ENCODE data around the gene PRSS50. TPM values are rescaled to one million over a fixed set of nuclear protein-coding genes. Genes with fewer than 3 reads are reported as not detected.

Gene PRSS50
- total RNA-seq, 1 donor from 2014 or later, result not detected

DNA sequence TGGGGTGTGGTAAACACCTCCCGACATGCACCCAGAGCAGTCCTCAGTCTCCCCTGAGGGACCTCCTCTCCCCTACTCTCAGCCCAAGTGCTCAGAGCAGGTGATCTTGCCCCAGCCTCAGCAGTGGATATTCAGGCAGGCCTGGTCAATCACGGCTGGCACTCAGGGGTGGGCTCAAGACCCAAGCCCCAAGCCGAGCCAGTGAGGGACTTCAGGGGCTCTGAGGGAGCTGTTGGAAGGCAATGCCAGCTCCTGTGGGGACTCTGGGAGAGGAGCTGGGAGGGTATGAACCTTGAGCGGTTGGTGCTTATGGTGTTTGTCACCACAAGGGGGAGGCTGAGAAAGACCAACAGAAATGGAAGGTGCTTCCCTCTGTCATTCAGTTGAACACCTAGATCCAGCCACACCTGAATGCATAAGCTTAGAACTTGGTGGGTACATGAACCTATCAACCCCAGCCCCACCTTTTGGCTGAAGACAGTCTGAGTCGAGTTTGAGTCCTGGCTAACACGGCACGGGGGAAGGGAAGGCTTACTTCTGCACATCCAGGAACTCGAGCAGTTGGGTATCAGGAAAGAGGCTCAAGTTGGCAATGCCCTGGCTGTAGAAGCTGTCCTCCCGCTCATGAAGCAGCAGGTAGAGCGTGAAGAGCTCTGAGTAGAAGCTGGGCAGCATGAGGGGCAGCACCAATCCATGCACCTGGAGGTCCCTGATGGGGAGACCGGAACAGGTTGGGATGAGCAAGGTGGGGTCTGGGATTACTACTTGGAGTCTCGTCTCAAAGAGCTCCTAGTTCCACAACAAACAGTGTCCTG, 43.4 kb downstream of the PRSS50 start:
- intact Hi-C loops (cut with micrococcal nuclease), result no loop called here
- Mint-ChIP-seq H3K4me1 (ENCODE audit: low read depth) (no peaks in the 10 kb centered on the region), H3K27me3 (ENCODE audit: low read depth) (no peaks in the 10 kb centered on the region), H3K36me3 (ENCODE audit: low read depth) (no peaks in the 10 kb centered on the region), H3K4me3 (ENCODE audit: low read depth) (no peak overlapping the region), H3K27ac (no peak overlapping the region), H3K9me3 (no peaks in the 10 kb centered on the region)
- DNase-seq (ENCODE audit: low spot score), result no peak

DNA sequence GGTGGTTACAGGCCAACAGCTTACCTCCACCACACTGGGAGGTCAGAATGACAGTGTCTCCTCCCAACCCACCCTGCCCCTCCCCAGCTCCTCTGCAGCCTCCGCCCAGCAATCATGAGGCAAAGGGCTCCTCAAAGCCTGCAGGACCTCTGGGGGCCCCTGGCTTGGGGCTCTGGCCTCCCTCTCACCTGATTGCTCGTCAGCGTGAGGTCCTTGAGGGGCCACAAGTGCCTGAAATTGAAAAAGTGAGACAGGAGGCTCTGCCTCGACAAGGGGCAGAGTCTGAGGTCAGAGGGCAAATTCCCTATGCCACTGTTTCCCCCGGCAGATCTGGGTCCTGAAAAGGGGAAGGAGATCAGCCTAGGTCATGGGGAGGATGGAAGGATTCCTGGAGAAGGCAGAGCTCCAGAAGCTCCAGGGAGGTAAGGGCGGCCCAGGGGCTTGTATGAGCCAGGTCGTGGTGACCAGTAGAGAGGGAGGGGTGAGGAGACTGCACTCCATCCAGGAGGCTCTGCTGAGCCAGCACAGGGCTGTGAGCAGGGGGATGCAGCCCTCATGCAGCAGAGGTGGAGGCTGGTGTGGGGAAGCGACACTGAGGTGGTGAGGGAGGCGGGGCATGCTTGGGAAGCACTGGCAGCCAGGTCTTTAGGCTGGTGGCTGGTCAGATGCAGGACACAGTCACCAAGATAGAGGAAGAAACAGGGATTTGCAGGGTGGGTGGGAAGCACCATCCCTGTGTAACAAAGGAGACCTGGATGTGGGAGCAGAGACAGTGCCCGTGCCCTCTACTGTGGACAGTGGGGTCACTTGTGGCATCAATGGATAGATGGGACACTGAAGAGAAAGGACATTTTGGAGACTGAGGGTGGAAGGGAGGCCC, 44.3 kb downstream of the PRSS50 start:
- Mint-ChIP-seq H3K27ac (no peak overlapping the region), H3K4me3 (ENCODE audit: low read depth) (no peak overlapping the region), H3K4me1 (ENCODE audit: low read depth) (no peaks in the 10 kb centered on the region), H3K36me3 (ENCODE audit: low read depth) (no peaks in the 10 kb centered on the region), H3K27me3 (ENCODE audit: low read depth) (no peaks in the 10 kb centered on the region), H3K9me3 (no peaks in the 10 kb centered on the region)
- intact Hi-C loops (cut with micrococcal nuclease), result no loop called here
- no peak for DNase-seq (ENCODE audit: low spot score)

DNA sequence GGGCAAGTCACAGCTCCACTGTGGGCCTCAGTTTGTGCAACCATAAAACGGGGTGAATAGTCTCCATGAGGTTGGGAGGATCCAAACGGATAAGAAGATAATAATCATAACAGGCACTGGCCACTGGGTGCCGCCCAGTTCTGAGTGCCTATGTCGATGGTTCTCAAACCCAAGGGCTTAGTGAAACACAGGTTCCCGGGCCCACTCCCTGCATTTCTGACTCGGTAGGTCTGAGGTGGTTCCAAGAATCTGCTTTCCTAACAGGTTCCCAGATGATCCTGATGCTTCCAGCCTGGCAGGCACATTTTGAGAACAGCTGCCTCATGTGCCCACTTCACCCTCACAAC, 45.3 kb downstream of the PRSS50 start:
- DNase-seq (ENCODE audit: low spot score), result no peak
- Mint-ChIP-seq H3K27ac (no peak overlapping the region), H3K4me1 (ENCODE audit: low read depth) (no peaks in the 10 kb centered on the region), H3K4me3 (ENCODE audit: low read depth) (no peak overlapping the region), H3K27me3 (ENCODE audit: low read depth) (no peaks in the 10 kb centered on the region), H3K36me3 (ENCODE audit: low read depth) (no peaks in the 10 kb centered on the region), H3K9me3 (no peaks in the 10 kb centered on the region)
- intact Hi-C loops (cut with micrococcal nuclease), result no loop called here

DNA sequence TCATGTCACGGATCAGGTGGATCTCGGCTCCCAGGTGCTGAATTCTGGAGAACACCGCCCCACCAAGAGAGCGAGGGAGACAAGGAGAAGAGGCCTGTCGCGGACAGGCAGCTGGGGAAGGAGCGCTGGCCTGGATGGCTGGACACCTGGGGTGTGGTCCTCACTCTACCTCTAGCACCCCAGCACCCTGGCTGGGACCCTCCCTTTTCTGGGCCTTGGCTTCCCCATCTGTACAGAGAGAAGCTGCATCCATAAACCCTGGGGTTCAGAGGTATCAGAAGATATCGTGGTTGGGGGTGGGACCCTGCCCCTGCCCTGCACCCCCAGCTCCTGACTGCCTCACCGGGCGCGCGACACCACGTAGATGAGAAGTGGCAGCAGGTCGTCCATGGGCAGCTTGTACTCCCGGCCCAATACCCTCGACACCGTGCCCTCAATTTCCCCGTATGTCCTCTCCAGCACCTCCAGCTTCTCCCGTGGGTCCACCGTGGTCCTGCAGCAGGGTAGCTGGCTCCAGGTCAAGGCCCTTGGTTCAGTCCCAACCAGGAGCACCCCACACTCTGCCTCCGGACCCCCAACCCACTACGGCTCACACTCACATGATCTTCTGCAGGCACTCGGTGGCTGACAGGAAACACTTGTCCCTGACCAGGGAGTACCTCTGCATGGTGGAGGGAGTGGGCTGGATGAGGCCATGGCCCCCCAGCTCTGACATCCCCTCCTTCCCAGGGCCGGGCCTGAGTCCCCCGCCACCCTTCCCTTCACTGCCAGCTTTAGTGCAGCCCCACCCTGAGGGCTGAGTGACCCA, 45.9 kb downstream of the PRSS50 start:
- Mint-ChIP-seq H3K27ac (no peak overlapping the region), H3K4me3 (ENCODE audit: low read depth) (no peak overlapping the region)

DNA sequence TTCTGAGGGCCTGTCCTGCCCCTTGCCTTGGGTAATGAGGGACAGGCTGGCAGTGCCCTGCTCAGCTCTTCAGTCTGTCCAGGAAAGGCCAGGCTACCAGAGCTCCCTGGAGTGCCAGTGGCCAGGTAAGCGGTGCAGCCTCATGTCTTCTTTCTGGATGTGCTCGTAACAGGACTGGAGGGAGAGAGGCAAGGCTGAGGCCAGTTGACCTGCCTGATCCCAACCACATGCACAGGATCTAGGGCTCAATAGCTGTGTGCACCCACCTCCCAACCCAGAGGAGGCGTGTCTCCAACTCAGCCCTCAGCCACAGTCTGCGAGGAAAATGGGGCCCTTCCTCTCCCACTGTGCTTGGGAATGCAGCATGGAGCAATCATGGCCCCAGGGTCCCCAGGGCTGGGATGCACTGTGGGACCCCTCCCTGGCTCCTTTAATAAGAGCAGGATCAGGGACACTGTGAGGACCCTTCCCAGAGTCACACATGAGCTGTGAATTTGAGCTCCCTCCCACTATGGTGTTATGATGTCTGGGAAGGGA, 46.7 kb downstream of the PRSS50 start:
- no peak overlapping the region for H3K27ac Mint-ChIP-seq
- H3K9me3 Mint-ChIP-seq, result no peaks in the 10 kb centered on the region
- no peaks in the 10 kb centered on the region for H3K36me3 Mint-ChIP-seq (ENCODE audit: low read depth)
- H3K4me1 Mint-ChIP-seq (ENCODE audit: low read depth), result no peaks in the 10 kb centered on the region
- no peak overlapping the region for H3K4me3 Mint-ChIP-seq (ENCODE audit: low read depth)
- DNase-seq (ENCODE audit: low spot score), result no peak
- H3K27me3 Mint-ChIP-seq (ENCODE audit: low read depth), result no peaks in the 10 kb centered on the region
- intact Hi-C loops (cut with micrococcal nuclease), result no loop called here

More for the DNA sequence above, 45.9 kb downstream of the PRSS50 start:
- Mint-ChIP-seq H3K27me3 (ENCODE audit: low read depth) (no peaks in the 10 kb centered on the region), H3K4me1 (ENCODE audit: low read depth) (no peaks in the 10 kb centered on the region), H3K36me3 (ENCODE audit: low read depth) (no peaks in the 10 kb centered on the region), H3K9me3 (no peaks in the 10 kb centered on the region)
- no peak for DNase-seq (ENCODE audit: low spot score)
- intact Hi-C loops (cut with micrococcal nuclease), result no loop called here

DNA sequence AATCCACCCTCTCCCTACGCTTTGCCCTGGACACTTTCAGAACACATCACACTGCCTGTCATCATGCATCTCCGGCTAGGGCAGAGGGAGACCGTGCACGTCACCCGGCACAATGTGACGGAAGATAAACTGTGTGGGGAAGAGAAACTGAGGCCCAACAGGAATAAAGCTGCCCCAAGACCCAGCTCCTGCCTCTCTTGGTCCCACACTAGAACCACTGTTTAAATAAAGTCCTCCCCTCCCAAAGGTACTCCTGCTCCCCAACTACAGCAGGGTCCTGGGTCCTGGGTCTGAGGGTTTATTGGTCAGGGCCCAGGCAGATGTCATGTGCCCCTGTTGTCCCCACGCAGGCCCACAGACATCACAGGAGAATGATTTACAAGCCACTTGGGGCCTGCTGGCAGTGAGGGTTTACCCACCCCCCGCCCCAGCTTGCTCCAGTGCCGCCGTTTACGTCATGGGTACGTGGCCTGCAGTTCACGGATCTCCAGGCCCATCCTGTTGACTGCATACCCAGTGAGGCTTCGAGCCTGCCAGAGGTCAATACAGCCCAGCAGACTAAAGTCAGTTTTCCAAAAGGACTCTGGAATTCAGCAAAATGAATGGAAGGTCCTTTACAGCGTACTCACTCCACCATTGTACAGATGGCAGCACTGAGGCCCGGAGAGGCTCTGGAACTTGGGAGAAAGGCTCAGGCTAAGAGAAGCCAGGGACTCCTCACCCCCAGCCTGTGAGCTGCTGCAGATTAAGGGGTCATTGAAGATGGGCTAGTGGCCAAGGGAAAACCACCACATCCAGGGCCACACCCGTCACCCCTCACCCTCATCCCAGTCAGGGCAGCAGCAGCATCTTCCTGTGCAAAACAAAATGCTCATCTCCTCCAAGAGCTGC, 47.4 kb downstream of the PRSS50 start:
- H3K27ac Mint-ChIP-seq, result no peak overlapping the region
- no peak overlapping the region for H3K4me3 Mint-ChIP-seq (ENCODE audit: low read depth)
- H3K9me3 Mint-ChIP-seq, result no peaks in the 10 kb centered on the region
- H3K4me1 Mint-ChIP-seq (ENCODE audit: low read depth), result no peaks in the 10 kb centered on the region
- H3K27me3 Mint-ChIP-seq (ENCODE audit: low read depth), result no peaks in the 10 kb centered on the region
- no peaks in the 10 kb centered on the region for H3K36me3 Mint-ChIP-seq (ENCODE audit: low read depth)
- no peak for DNase-seq (ENCODE audit: low spot score)
- intact Hi-C loops (cut with micrococcal nuclease), result no loop called here

DNA sequence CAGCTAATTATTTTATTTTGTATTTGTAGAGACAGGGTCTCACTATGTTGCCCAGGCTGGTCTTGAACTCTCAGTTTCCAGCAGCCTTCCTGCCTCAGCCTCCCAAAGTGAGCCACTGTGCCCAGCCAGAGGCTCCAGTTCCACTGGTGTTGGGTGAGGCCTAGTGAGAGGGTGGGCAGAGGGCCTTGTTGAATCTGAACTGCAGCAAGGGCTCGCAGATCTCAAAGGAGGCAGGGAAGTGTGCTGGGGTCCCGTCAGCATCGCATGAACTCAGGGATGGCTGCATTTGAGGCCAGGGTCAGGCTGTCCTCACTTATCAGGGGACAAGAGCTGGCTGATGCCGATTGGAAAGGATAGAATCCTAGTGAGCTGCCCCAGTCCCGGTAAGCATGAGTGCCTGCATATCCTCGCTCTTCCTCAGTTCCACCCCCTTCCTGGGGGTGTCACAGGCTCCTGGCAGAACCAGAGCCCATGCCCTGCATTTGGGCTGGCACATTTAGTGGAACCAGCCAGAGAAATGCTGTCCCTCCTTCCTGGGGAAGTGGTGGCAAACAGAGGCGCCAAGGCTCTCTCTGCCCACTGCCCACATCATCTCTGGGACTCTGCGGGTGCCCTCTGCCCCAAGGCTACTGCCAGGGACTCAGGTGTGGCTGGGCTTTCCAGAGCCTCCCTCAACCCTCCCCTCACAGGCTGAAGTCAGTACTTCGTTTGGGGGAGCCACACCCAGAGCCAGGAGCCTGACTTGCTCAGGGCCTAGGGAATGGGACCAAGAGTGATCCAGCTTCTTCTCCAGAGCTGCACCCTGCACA, 48.3 kb downstream of the PRSS50 start:
- no peaks in the 10 kb centered on the region for H3K4me1 Mint-ChIP-seq (ENCODE audit: low read depth)
- H3K27me3 Mint-ChIP-seq (ENCODE audit: low read depth), result no peaks in the 10 kb centered on the region
- no peaks in the 10 kb centered on the region for H3K36me3 Mint-ChIP-seq (ENCODE audit: low read depth)
- no peaks in the 10 kb centered on the region for H3K9me3 Mint-ChIP-seq
- H3K4me3 Mint-ChIP-seq (ENCODE audit: low read depth), result no peak overlapping the region
- intact Hi-C loops (cut with micrococcal nuclease), result no loop called here
- H3K27ac Mint-ChIP-seq, result no peak overlapping the region
- DNase-seq (ENCODE audit: low spot score), result no peak

DNA sequence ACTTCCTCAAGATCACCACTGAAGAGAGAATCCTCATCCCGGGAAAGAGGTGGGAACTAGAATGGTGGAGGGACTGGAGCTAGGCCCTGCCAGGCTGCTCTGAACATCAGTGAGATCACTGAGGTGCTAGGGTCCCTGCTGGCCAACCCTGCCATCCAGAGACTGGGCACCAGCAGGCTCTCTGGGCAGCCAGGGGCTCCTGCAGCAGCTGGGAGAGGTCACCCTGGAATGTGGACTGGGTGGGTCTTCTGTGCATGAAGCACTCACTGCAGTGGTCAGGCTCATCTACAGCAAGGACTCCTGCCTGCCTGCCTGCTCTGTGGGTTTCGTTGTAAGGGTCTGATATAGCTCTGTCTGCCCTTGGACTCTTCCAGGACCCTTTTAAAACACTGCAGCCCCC, 49.1 kb downstream of the PRSS50 start:
- no peaks in the 10 kb centered on the region for H3K9me3 Mint-ChIP-seq
- intact Hi-C loops (cut with micrococcal nuclease), result no loop called here
- H3K27me3 Mint-ChIP-seq (ENCODE audit: low read depth), result no peaks in the 10 kb centered on the region
- DNase-seq (ENCODE audit: low spot score), result no peak
- no peak overlapping the region for H3K27ac Mint-ChIP-seq
- H3K36me3 Mint-ChIP-seq (ENCODE audit: low read depth), result no peaks in the 10 kb centered on the region
- no peaks in the 10 kb centered on the region for H3K4me1 Mint-ChIP-seq (ENCODE audit: low read depth)
- H3K4me3 Mint-ChIP-seq (ENCODE audit: low read depth), result no peak overlapping the region

DNA sequence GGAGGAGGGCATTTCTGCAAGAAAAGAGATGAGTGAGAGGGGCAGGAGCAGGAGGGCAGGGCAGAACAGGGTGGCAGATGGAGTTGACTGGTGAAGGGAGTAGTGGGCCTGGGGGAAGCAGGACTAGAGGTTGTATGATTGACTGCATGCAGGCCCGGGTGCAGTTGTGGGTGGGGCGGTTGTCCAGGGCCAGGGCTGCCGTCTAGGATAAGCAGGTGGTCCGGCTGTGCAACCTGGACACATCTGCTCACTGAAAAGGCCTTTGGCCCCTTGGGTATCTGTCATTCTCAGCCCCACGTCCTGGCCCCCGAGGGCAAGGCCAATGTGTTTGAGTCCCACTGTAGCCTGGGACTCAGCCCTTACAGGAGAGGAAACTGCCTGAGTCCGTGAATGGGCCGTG, 49.6 kb downstream of the PRSS50 start:
- no peaks in the 10 kb centered on the region for H3K27me3 Mint-ChIP-seq (ENCODE audit: low read depth)
- H3K27ac Mint-ChIP-seq, result no peak overlapping the region
- no peak overlapping the region for H3K4me3 Mint-ChIP-seq (ENCODE audit: low read depth)
- no peak for DNase-seq (ENCODE audit: low spot score)
- H3K4me1 Mint-ChIP-seq (ENCODE audit: low read depth), result no peaks in the 10 kb centered on the region
- intact Hi-C loops (cut with micrococcal nuclease), result no loop called here
- no peaks in the 10 kb centered on the region for H3K9me3 Mint-ChIP-seq
- no peaks in the 10 kb centered on the region for H3K36me3 Mint-ChIP-seq (ENCODE audit: low read depth)

DNA sequence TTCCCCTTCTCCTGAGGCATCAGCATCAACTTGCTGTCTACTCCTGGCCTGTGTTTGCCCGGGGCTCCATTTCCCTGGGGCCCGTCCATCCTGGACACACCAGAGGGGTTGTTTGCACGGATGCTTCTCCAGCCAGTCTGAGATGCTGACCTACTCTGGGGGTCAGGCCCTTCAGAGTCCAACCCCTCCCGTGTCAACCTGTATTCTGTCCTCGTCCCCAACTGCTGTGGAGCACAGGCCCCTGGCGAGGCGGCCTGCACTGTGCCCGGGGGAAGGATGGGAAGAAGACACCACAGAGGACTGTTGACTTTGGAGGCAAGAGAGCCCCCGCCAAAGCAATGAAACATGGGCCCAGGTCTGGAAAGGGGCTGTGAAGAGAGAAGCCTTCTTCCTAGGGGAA, 50.0 kb downstream of the PRSS50 start:
- H3K4me3 Mint-ChIP-seq (ENCODE audit: low read depth), result no peak overlapping the region
- no peak for DNase-seq (ENCODE audit: low spot score)
- H3K27ac Mint-ChIP-seq, result no peak overlapping the region

DNA sequence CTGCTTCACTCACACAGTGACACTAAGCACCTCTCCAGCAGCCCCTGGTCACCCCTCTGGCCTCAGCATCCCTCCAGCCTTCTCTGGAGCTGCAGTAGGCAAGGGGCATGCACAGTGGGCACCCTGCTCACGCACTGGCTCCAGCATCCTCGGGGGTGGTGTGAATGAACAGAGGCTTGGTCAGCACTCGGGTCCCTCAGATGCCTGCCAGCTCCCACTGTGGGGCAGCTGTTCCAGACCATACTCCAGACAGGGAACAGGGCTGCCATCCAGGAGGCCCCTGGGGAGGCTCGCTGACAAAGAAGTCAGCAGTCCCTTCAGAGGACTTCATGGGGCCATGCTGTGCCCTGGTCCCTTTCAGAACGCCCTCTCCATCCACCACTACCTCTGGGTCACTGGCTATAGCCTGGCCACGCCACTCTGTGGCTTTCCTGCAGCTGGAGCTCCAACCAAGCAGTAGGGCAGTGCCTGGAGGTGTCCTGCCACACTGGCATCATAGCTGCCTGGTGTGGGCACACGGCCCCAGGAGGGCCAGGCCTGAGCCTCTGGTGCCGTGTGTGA, 50.5 kb downstream of the PRSS50 start:
- Mint-ChIP-seq H3K27ac (no peak overlapping the region), H3K36me3 (ENCODE audit: low read depth) (no peaks in the 10 kb centered on the region), H3K4me3 (ENCODE audit: low read depth) (no peak overlapping the region), H3K9me3 (no peaks in the 10 kb centered on the region), H3K4me1 (ENCODE audit: low read depth) (no peaks in the 10 kb centered on the region), H3K27me3 (ENCODE audit: low read depth) (no peaks in the 10 kb centered on the region)
- no peak for DNase-seq (ENCODE audit: low spot score)
- intact Hi-C loops (cut with micrococcal nuclease), result no loop called here

More for the DNA sequence above, 50.0 kb downstream of the PRSS50 start:
- intact Hi-C loops (cut with micrococcal nuclease), result no loop called here
- no peaks in the 10 kb centered on the region for H3K9me3 Mint-ChIP-seq
- no peaks in the 10 kb centered on the region for H3K36me3 Mint-ChIP-seq (ENCODE audit: low read depth)
- no peaks in the 10 kb centered on the region for H3K4me1 Mint-ChIP-seq (ENCODE audit: low read depth)
- no peaks in the 10 kb centered on the region for H3K27me3 Mint-ChIP-seq (ENCODE audit: low read depth)
